GM12891 (cell line): ENCODE results near the gene OLFML2B.
A peak's percentile ranks its signal among the peaks of the same experiment; 100 is the strongest.

Experiments
- DNase-seq: peaks from one replicate; pipeline ENCODE4 v3.0.0; 2011; ENCODE audit warnings: low spot score; ENCODE audit not compliant: insufficient read length
- FAIRE-seq: peaks from 2 replicates; lab custom pipeline; 2011; peaks lifted over from hg19 to GRCh38; lab: Jason Lieb, UNC
- PAX5 ChIP-seq: IDR thresholded peaks from 2 replicates; pipeline ENCODE4 v1.6.1; 2011; ENCODE audit warnings: low read length, moderate library complexity, mild to moderate bottlenecking; ENCODE audit not compliant: insufficient read depth, severe bottlenecking
- POLR2A ChIP-seq: IDR thresholded peaks from 2 replicates; pipeline ENCODE4 v1.6.1; 2011; ENCODE audit warnings: low read depth, low read length, control low read depth
- POLR2AphosphoS5 ChIP-seq: IDR thresholded peaks from 2 replicates; pipeline ENCODE4 v1.6.1; 2011; ENCODE audit warnings: low read depth, low read length, control low read depth
- POU2F2 ChIP-seq: IDR thresholded peaks from 2 replicates; pipeline ENCODE4 v1.6.1; 2011; ENCODE audit warnings: low read depth, mild to moderate bottlenecking, control low read depth, low read length, moderate library complexity
- SPI1 ChIP-seq: IDR thresholded peaks from 2 replicates; pipeline ENCODE4 v1.6.1; 2011; ENCODE audit warnings: low read depth, low read length, control low read depth
- TAF1 ChIP-seq: IDR thresholded peaks from 2 replicates; pipeline ENCODE4 v1.6.1; 2011; ENCODE audit warnings: low read depth, low read length, control low read depth

OLFML2B gene

GRCh38 chr1:161943737-161944136 is 79.9 kb downstream of the OLFML2B start:
- TF ChIP-seq TAF1 (no peak), POLR2AphosphoS5 (no peak), SPI1 (no peak), PAX5 (no peak), POLR2A (no peak), POU2F2 (no peak)
- DNase-seq (no peak), FAIRE-seq (no peak)

DNA sequence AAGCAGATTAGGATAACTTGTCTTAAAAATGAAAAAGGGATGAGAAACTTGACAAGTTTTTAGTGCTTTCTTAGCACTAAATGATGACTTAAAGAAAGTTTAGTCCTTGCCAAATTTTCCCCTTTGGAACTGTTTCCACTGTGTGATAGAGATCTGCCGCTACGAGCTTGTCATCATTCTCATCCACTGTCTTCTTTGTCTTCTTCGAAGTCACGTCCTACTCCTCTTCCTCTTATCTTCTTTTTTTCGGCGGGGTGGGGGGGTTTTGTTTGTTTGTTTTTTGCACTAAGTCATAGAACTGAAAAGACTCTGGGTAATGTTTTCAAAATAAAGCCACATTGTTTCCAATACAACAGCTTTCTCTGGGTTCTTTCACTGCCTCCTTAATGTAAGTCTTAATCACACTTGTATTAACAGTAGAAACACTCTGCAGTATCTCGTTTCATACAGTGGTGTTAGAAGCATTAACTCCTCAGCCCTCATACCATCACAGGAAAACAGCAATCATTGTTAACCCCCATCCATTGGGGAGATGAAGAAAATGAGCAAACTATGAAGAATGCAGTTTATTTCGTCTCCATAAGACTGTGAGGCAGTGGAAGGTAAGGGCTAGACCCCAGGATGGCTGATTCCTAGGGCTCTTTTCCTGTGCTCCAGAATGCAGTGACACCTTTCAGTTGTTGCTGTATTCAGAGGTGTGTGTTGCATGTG is 81.8 kb downstream of the OLFML2B start:
- FAIRE-seq (no peak), DNase-seq (no peak)
- TF ChIP-seq TAF1 (no peak), SPI1 (no peak), PAX5 (no peak), POLR2A (no peak), POLR2AphosphoS5 (no peak)

DNA sequence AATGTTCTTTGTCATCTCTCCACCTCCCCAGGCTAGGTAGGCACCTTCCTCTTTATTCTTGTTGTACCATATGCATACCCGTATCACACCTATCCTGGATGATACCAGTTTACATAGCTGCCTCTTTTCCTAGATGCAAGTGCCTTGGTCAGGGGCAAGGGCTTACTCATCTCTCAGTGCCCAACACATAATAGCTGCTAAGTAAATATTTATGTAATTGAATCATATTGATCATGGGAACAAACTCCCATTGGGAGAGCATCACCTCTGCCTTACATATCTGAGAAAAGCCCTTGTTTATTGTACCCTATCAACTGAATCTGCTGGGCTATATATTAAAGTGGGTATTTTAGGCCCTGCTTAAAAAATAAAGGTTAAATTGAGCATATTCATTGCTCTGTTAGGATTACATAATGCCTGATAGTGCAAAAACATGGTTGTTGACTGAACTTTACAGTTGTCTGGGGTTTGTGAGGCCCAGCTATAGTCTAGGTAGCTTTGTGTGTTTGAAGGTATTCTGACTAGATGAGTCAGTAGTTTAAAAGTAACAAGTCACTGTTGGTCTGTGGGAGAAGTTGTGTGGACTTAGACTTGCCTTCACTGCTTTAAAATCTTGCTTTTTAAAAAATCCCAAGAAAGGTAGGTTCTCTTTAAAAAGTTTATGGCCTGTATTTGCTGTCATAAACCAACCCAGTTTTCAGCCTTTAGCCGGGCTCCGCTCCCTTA is 82.6 kb downstream of the OLFML2B start:
- FAIRE-seq (no peak), DNase-seq (no peak)
- no peak for TF ChIP-seq PAX5
- TF ChIP-seq SPI1, result no peak
- no peak for TF ChIP-seq TAF1

DNA sequence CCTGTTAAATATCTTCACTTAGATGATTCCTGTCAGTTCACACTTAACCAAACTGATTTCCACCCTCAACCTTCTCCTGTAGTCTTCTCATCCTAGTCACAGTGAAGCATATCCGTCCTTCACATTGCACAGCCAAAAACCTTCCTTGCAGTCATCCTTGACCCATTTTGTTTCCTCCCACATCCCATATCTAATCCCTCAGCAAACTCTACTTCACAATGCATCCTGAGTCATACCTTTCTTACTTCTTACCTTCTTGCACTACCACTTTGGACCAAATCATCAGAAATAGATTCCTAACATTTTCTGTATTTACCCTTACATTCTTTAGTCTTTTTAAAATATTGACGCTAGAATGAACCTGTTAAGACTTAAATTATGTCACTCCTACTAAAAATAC is 86.9 kb downstream of the OLFML2B start:
- TF ChIP-seq SPI1 (no peak), PAX5 (no peak), POLR2AphosphoS5 (no peak), POLR2A (no peak), POU2F2 (no peak), TAF1 (no peak)
- FAIRE-seq, result no peak

GRCh38 chr1:161935264-161935663 is 88.4 kb downstream of the OLFML2B start:
- FAIRE-seq, result no peak

More for the DNA sequence above, 86.9 kb downstream of the OLFML2B start:
- no peak for DNase-seq

DNA sequence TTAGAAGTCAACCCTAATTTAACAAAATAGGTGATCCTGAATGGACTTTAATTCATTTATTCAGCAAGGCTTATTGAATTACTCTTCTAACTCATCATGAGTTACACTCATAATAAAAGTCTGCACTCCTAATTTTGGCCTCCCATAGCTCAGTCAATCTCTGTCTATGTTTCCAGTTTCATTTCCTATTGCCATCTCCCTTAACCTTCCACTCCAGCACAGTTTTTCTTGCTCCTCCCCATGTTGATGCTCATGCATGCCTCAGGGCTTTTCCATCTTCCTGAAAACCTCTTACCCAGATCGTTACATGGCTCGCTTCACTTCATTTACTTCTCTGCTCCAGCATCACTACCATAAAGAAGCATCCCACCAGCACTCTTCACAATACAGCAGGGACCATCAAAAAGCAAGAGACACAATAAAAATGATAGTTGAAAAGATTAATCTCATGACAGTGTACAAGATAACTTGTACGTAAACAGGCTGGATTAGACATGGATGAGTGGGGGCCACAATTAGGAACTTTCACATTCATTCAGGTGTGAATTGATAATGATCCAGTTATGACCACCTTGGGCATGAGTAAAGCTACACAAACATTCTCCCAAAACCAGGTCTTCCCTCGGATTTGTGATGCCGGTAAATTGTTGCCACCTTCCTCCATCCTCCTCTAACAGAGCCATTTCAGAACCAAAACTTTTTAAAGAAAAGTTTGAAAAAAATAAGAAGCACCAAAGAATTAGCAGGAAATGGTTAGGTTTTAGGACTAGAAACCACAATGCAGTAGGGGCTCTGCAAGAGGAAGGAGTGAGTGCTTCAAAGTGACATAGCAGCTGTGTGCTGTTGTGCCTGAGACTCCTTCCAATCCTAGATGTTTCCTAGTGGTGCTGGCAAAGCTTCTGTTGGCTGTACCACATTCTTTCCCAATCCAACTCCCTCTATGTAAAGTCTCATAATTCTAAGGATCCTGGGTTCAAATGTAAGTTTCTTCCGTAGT is 89.8 kb downstream of the OLFML2B start:
- TF ChIP-seq POLR2AphosphoS5, result no peak
- peak; percentile 54 for TF ChIP-seq SPI1
- DNase-seq (no peak), FAIRE-seq (peak; percentile 55)

More at GRCh38 chr1:161935264-161935663, 88.4 kb downstream of the OLFML2B start:
- TF ChIP-seq TAF1 (no peak), POU2F2 (no peak), POLR2AphosphoS5 (no peak), POLR2A (no peak)
- DNase-seq, result no peak
